ENCODE results near the gene DUSP14. TPM values are rescaled to one million over a fixed set of nuclear protein-coding genes. Genes with fewer than 3 reads are reported as not detected.
A peak's percentile ranks its signal among the peaks of the same experiment; 100 is the strongest.

DUSP14 gene
- total and polyA plus RNA-seq, 2 of the 13 experiments (the other 11 are each of a cell fraction or from before 2014, with no cell fraction given), result 33.5 to 39.8 TPM

GRCh38 chr17:37489197-37490001 lies at the start of gene DUSP14 (continued):
- TF ChIP-seq ZSCAN21 (CRISPR knock-in tag; IDR thresholded peaks at IDR 0.05; ENCODE audit: borderline replicate concordance) (peak; percentile 52; the same call in 1 of the 2 replicates), ZEB1 (IDR thresholded peaks at IDR 0.05; ENCODE audit: insufficient replicate concordance, low read depth) (peak; percentile 80), SNAPC5 (CRISPR knock-in tag; IDR thresholded peaks at IDR 0.05; ENCODE audit: borderline replicate concordance) (no peak), CREBL2 (CRISPR knock-in tag; IDR thresholded peaks at IDR 0.05; ENCODE audit: borderline replicate concordance) (no peak; the same call in 1 of the 2 replicates), ETS1 (CRISPR knock-in tag; IDR thresholded peaks at IDR 0.05) (no peak; the same call in 1 of the 2 replicates), RXRB (CRISPR knock-in tag; IDR thresholded peaks at IDR 0.05; ENCODE audit: borderline replicate concordance) (no peak), RELA (CRISPR knock-in tag; IDR thresholded peaks at IDR 0.05) (no peak), THRA (CRISPR knock-in tag; IDR thresholded peaks at IDR 0.05; ENCODE audit: borderline replicate concordance) (no peak), TSC22D2 (CRISPR knock-in tag; IDR thresholded peaks at IDR 0.05; ENCODE audit: borderline replicate concordance) (no peak), ZNF776 (CRISPR knock-in tag; IDR thresholded peaks at IDR 0.05) (no peak), ZNF639 (CRISPR knock-in tag; conservative IDR thresholded peaks at IDR 0.05) (no peak), MXD3 (CRISPR knock-in tag; IDR thresholded peaks at IDR 0.05) (peak; percentile 19; the same call in 1 of the 2 replicates), ZBTB3 (CRISPR knock-in tag; IDR thresholded peaks at IDR 0.05; ENCODE audit: borderline replicate concordance, low read depth) (no peak), BCL3 (CRISPR knock-in tag; IDR thresholded peaks at IDR 0.05) (no peak), ZFP62 (CRISPR knock-in tag; IDR thresholded peaks at IDR 0.05) (no peak), TEF (CRISPR knock-in tag; IDR thresholded peaks at IDR 0.05) (no peak), ZNF18 (CRISPR knock-in tag; IDR thresholded peaks at IDR 0.05; ENCODE audit: insufficient replicate concordance) (peak; percentile 73), ETV6 (CRISPR knock-in tag; conservative IDR thresholded peaks at IDR 0.05) (peak; percentile 82; the same call in 1 of the 2 replicates)

Measured in HepG2 (cell line).